Neural progenitor cell (in vitro differentiated cells): Measurements from ENCODE around the gene SCYGR8. TPM values are rescaled to one million over a fixed set of nuclear protein-coding genes. Genes with fewer than 3 reads are reported as not detected.
"Not testable (repeated sequence)": the region's sequence is repeated elsewhere in the genome, so short reads cannot be mapped to it uniquely, and the experiment has no call there.

Experiments
- DNase-seq: peaks from one replicate; pipeline ENCODE4 v3.0.0-alpha.2; 2016; ENCODE audit warnings: low spot score
- H2AFZ ChIP-seq: fragments of 200-600 bp; sonication (generic); replicated peaks from 2 replicates; pipeline ENCODE4 v1.6.1; 2016; ENCODE audit warnings: antibody characterized with exemption
- H3F3A ChIP-seq: fragments of 200-600 bp; sonication (generic); 2 replicates; pipeline ENCODE4 v1.6.1; 2016; ENCODE audit warnings: antibody characterized with exemption, low read depth
- H3K27ac ChIP-seq: fragments of 200-600 bp; sonication (generic); 2 replicates; pipeline ENCODE4 v1.5.1; 2016; ENCODE audit warnings: mild to moderate bottlenecking
- H3K27me3 ChIP-seq: fragments of 200-600 bp; sonication (generic); 2 replicates; pipeline ENCODE4 v1.6.1; 2016; ENCODE audit warnings: mild to moderate bottlenecking, moderate library complexity
- H3K36me3 ChIP-seq: fragments of 200-600 bp; sonication (generic); 2 replicates; pipeline ENCODE4 v1.5.1; 2016
- H3K4me1 ChIP-seq: fragments of 200-600 bp; sonication (generic); 2 replicates; pipeline ENCODE4 v1.6.1; 2016; ENCODE audit warnings: mixed run types
- H3K4me2 ChIP-seq: fragments of 200-600 bp; sonication (generic); 2 replicates; pipeline ENCODE4 v1.6.1; 2016
- H3K4me3 ChIP-seq: fragments of 200-600 bp; sonication (generic); 2 replicates; pipeline ENCODE4 v1.5.1; 2016
- H3K79me2 ChIP-seq: fragments of 200-600 bp; sonication (generic); 2 replicates; pipeline ENCODE4 v1.6.1; 2016; ENCODE audit warnings: low read depth
- H3K9ac ChIP-seq: fragments of 200-600 bp; sonication (generic); 2 replicates; pipeline ENCODE4 v1.6.1; 2016
- H3K9me3 ChIP-seq: fragments of 200-600 bp; sonication (generic); 2 replicates; pipeline ENCODE4 v1.5.1; 2016; ENCODE audit warnings: low read depth
- H4K20me1 ChIP-seq: fragments of 200-600 bp; sonication (generic); 2 replicates; pipeline ENCODE4 v1.6.1; 2016; ENCODE audit warnings: low read depth
- H3K27ac Mint-ChIP-seq: 3 replicates; pipeline ENCODE4 v1.8.0; 2021; ENCODE audit warnings: mixed read lengths
- H3K27me3 Mint-ChIP-seq: 2 replicates; pipeline ENCODE4 v1.8.0; 2022; ENCODE audit warnings: low read depth, mild to moderate bottlenecking, inconsistent platforms, moderate library complexity, mixed read lengths; ENCODE audit not compliant: insufficient read depth
- H3K36me3 Mint-ChIP-seq: 3 replicates; pipeline ENCODE4 v1.8.0; 2021; ENCODE audit warnings: mixed read lengths
- H3K4me1 Mint-ChIP-seq: 3 replicates; pipeline ENCODE4 v1.8.0; 2021; ENCODE audit warnings: mixed read lengths
- H3K4me3 Mint-ChIP-seq: 3 replicates; pipeline ENCODE4 v1.8.0; 2021; ENCODE audit warnings: mild to moderate bottlenecking, moderate library complexity, mixed read lengths
- H3K9me3 Mint-ChIP-seq: 3 replicates; pipeline ENCODE4 v1.8.0; 2020; ENCODE audit warnings: mixed read lengths
- EZH2 ChIP-seq: fragments of 200-600 bp; sonication (generic); IDR thresholded peaks from 2 replicates; pipeline ENCODE4 v1.6.1; 2017; ENCODE audit warnings: antibody characterized with exemption, mild to moderate bottlenecking, moderate library complexity
- EZH2phosphoT487 ChIP-seq: fragments of 200-600 bp; sonication (generic); IDR thresholded peaks from 2 replicates; pipeline ENCODE4 v1.6.1; 2017; ENCODE audit warnings: antibody characterized with exemption
- total RNA-seq: library from RNA; depleted of rRNA; stranded (reverse); fragments of >200 nt; gene quantifications from 2 replicates; pipeline ENCODE4 v1.2.3, GENCODE V29; 2015; ENCODE audit warnings: low replicate concordance
- TF ChIP-seq, protein P1 (sequence below): fragments of 200-600 bp; sonication (generic); IDR thresholded peaks from 2 replicates; pipeline ENCODE4 v1.5.1; 2017; ENCODE audit warnings: antibody characterized with exemption, mild to moderate bottlenecking

The SCYGR8 gene
- total RNA-seq, 1 donor from 2014 or later, result not detected

DNA sequence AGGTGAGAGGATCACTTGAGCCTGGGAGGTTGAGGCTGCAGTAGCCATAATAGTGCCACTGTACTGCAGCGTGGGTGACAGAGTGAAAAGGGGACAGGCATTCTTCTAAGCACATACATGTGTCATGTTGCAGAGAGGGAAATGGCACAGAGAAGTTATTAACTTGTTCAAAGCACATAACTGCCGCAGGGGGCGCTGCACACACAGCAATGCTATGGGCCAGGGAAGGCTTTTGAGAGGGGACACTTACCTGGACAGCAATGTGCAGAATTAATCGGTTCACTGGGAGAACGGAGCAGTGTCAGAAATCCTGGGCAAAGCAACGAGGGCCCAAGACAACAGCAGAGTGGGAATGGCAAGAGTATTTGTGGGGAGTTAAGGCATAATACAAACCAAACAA, 2.4 kb downstream of the SCYGR8 start:
- Histone ChIP-seq H3K9ac (no peak overlapping the region), H2AFZ (peak overlapping the region; percentile 68), H3K27me3 (no peaks in the 10 kb centered on the region), H3F3A (no peaks in the 10 kb centered on the region), H3K9me3 (no peaks in the 10 kb centered on the region), H3K36me3 (no peaks in the 10 kb centered on the region), H3K4me2 (no peak overlapping the region), H3K4me1 (no peaks in the 10 kb centered on the region), H3K79me2 (no peaks in the 10 kb centered on the region), H3K27ac (no peak overlapping the region), H4K20me1 (no peaks in the 10 kb centered on the region), H3K4me3 (no peak overlapping the region)
- Mint-ChIP-seq H3K27ac (no peak overlapping the region), H3K4me1 (peaks cover 1% of the 10 kb centered on the region), H3K9me3 (no peaks in the 10 kb centered on the region), H3K27me3 (no peaks in the 10 kb centered on the region), H3K36me3 (no peaks in the 10 kb centered on the region), H3K4me3 (no peak overlapping the region)
- TF ChIP-seq EZH2, result no peak
- TF ChIP-seq, protein P1, sequence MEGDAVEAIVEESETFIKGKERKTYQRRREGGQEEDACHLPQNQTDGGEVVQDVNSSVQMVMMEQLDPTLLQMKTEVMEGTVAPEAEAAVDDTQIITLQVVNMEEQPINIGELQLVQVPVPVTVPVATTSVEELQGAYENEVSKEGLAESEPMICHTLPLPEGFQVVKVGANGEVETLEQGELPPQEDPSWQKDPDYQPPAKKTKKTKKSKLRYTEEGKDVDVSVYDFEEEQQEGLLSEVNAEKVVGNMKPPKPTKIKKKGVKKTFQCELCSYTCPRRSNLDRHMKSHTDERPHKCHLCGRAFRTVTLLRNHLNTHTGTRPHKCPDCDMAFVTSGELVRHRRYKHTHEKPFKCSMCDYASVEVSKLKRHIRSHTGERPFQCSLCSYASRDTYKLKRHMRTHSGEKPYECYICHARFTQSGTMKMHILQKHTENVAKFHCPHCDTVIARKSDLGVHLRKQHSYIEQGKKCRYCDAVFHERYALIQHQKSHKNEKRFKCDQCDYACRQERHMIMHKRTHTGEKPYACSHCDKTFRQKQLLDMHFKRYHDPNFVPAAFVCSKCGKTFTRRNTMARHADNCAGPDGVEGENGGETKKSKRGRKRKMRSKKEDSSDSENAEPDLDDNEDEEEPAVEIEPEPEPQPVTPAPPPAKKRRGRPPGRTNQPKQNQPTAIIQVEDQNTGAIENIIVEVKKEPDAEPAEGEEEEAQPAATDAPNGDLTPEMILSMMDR, result peak; percentile 78
- DNase-seq, result peak; percentile 76

DNA sequence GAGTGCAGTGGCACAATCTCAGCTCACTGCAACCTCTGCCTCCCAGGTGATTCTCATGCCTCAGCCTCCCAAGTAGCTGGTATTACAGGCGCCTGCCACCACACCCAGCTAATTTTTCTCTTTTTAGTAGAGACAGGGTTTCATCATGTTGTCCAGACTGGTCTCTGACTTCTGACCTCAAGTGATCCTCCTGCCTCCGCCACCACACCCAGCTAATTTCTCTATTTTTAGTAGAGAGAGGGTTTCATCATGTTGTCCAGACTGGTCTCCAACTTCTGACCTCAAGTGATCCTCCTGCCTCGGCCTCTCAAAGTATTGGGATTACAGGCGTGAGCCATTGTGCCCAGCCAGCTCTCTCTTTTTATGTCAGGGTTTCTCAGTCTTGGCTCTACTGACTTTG, 10.6 kb downstream of the SCYGR8 start:
- H3K27me3 ChIP-seq, H3K4me1 ChIP-seq, H3K9ac ChIP-seq, H3K36me3 ChIP-seq, H4K20me1 ChIP-seq, H3K27ac Mint-ChIP-seq, H3K4me3 ChIP-seq, H3K27me3 Mint-ChIP-seq, H3K36me3 Mint-ChIP-seq, H2AFZ ChIP-seq, H3K9me3 ChIP-seq, DNase-seq, H3K4me3 Mint-ChIP-seq, H3F3A ChIP-seq, H3K27ac ChIP-seq, H3K79me2 ChIP-seq, H3K4me1 Mint-ChIP-seq, H3K4me2 ChIP-seq, H3K9me3 Mint-ChIP-seq: not testable (repeated sequence)

DNA sequence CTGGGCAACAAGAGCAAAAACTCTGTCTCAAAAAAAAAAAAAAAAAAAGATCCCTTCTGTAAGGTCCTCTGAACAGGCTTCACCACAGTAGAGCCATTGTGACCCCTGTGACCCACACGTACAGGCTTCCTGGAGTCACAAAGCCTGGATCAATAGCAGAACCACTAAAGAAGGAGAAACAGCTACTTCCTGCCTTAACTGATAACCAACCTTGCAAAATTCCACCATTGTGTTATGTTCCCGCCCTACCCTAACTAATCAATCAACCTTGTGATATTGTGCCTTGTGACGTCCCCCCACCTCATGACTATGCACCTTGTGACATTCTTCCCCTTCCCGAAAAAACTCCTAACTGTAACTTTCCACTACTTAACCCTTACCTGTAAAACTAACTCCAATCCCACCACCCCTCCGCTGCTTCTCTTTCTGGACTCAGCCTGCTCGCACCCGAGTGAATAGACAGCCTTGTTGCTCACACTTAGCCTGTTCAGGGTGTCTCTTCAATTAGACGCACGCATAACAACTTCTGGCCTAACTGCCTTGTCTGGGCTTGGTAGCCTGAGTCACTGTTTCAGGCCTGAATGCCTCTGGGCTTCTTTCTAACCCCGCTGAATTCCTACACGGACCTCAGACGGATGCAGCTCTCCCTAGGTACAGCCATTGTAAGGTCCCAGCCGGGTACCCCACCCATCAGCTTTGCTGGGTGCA, 13.9 kb downstream of the SCYGR8 start:
- Histone ChIP-seq H2AFZ (peak overlapping the region; percentile 55), H3K4me2 (no peak overlapping the region), H3K9ac (no peak overlapping the region), H3K27ac (no peak overlapping the region), H3K36me3 (no peaks in the 10 kb centered on the region), H4K20me1 (no peaks in the 10 kb centered on the region), H3K27me3 (no peaks in the 10 kb centered on the region), H3K9me3 (no peaks in the 10 kb centered on the region), H3K4me1 (peaks cover 5% of the 10 kb centered on the region), H3K79me2 (no peaks in the 10 kb centered on the region), H3F3A (peaks cover 9% of the 10 kb centered on the region), H3K4me3 (no peak overlapping the region)
- Mint-ChIP-seq H3K27me3 (no peaks in the 10 kb centered on the region), H3K36me3 (no peaks in the 10 kb centered on the region), H3K27ac (no peak overlapping the region), H3K4me1 (peaks cover 7% of the 10 kb centered on the region), H3K4me3 (peak overlapping the region; percentile 1), H3K9me3 (no peaks in the 10 kb centered on the region)
- peak; percentile 29 for DNase-seq
- TF ChIP-seq, protein P1, result no peak
- TF ChIP-seq EZH2phosphoT487 (no peak), EZH2 (no peak)

DNA sequence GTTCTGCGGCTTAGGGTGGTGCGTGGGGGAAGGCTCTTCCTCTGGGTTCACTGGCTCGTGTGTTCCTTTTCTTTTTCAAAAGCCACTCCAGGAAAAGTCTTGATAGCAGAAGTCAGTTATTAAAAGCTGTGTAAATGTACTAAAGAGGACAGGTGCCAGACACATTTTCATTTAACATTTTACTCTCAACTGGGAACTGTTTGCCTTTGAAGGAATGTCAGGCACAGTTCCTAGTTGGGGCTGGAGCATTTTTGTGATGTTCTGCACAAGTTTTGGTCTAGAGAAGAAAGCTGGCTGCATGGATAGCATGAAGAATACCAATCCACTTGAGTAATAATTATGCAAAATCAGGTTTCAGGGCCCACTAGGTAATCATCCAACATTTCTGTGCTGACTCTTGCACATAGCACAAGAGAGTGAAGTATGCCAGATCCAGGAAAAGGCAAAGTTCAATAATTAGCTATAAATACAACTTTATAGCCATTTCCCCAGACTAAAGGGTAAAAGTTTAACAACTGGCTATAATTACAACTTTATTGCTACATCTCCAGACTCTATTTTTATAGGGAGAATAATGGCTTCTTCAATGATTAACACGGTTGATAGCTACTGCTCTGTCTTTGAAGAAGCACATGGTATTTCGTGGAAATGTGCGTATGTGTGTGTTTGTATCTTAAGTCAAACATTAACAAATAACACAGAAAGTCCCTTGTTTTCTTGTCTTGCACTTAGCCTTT, 16.2 kb downstream of the SCYGR8 start:
- no peak overlapping the region for H3K4me2 ChIP-seq
- H3K4me1 ChIP-seq, result peaks cover 5% of the 10 kb centered on the region
- H3K9me3 ChIP-seq, result no peaks in the 10 kb centered on the region
- H3K36me3 ChIP-seq, result no peaks in the 10 kb centered on the region
- Mint-ChIP-seq H3K27me3 (no peaks in the 10 kb centered on the region), H3K4me3 (no peak overlapping the region), H3K4me1 (peaks cover 8% of the 10 kb centered on the region), H3K9me3 (no peaks in the 10 kb centered on the region), H3K27ac (no peak overlapping the region), H3K36me3 (no peaks in the 10 kb centered on the region)
- no peak overlapping the region for H3K9ac ChIP-seq
- peaks cover 8% of the 10 kb centered on the region for H3F3A ChIP-seq
- no peak overlapping the region for H2AFZ ChIP-seq
- H3K27ac ChIP-seq, result no peak overlapping the region
- no peaks in the 10 kb centered on the region for H3K79me2 ChIP-seq
- H3K27me3 ChIP-seq, result no peaks in the 10 kb centered on the region
- H3K4me3 ChIP-seq, result no peak overlapping the region
- H4K20me1 ChIP-seq, result no peaks in the 10 kb centered on the region
- TF ChIP-seq EZH2, result no peak
- TF ChIP-seq, protein P1, result no peak
- DNase-seq, result no peak
